Measurements from ENCODE around the gene MIER3.

Gene MIER3

GRCh38 chr5:56961746-56962145, 9.8 kb upstream of the MIER3 start:
- no peak for DNase-seq (ENCODE audit: low read depth in 2 of 2)

- DNase-seq (ENCODE audit: low read depth in 2 of 2), result no peak
These were observed 7.4 kb upstream of the MIER3 start for GRCh38 chr5:56959326-56959725.

GRCh38 chr5:56958595-56958994, 6.7 kb upstream of the MIER3 start:
- no peak for DNase-seq (ENCODE audit: low read depth in 2 of 2)

- no peak for DNase-seq (ENCODE audit: low read depth in 2 of 2)
These were observed 2.3 kb upstream of the MIER3 start for GRCh38 chr5:56954262-56954661.

GRCh38 chr5:56951126-56951945, 587 bp downstream of the MIER3 start:
- no peak for DNase-seq (ENCODE audit: low read depth in 2 of 2)

GRCh38 chr5:56950626-56951125, 1.2 kb downstream of the MIER3 start:
- peak; percentile 34 to 49 for DNase-seq (ENCODE audit: low read depth in 2 of 2)

- DNase-seq (ENCODE audit: low read depth in 2 of 2), result no peak
These were observed 4.9 kb downstream of the MIER3 start for GRCh38 chr5:56947052-56947451.

- no peak for DNase-seq (ENCODE audit: low read depth in 2 of 2)
These were observed 9.9 kb downstream of the MIER3 start for GRCh38 chr5:56941981-56942380.

- DNase-seq (ENCODE audit: low read depth in 2 of 2), result no peak
These were observed 13.1 kb downstream of the MIER3 start for GRCh38 chr5:56938858-56939257.

GRCh38 chr5:56934325-56934724, 17.6 kb downstream of the MIER3 start:
- no peak for DNase-seq (ENCODE audit: low read depth in 2 of 2)

- no peak for DNase-seq (ENCODE audit: low read depth in 2 of 2)
These were observed 29.0 kb downstream of the MIER3 start for GRCh38 chr5:56922922-56923321.

- no peak for DNase-seq (ENCODE audit: low read depth in 2 of 2)
These were observed 31.8 kb downstream of the MIER3 start for GRCh38 chr5:56919942-56920662.

- DNase-seq (ENCODE audit: low read depth in 2 of 2), result no peak
These were observed 33.9 kb downstream of the MIER3 start for GRCh38 chr5:56918054-56918453.

- no peak for DNase-seq (ENCODE audit: low read depth in 2 of 2)
These were observed 34.4 kb downstream of the MIER3 start for GRCh38 chr5:56917534-56917933.

- no peak for DNase-seq (ENCODE audit: low read depth in 2 of 2)
These were observed 37.2 kb downstream of the MIER3 start for GRCh38 chr5:56914678-56915077.

GRCh38 chr5:56913766-56914165, 38.2 kb downstream of the MIER3 start:
- no peak for DNase-seq (ENCODE audit: low read depth in 2 of 2)

GRCh38 chr5:56910210-56910965, 41.5 kb downstream of the MIER3 start:
- DNase-seq (ENCODE audit: low read depth in 2 of 2), result peak in 1 of 2 donors; percentile 11

GRCh38 chr5:56909294-56910209, 42.4 kb downstream of the MIER3 start, which contains the start of gene SETD9:
TSS of gene SETD9 (plus strand) at chr5:56909596. CDS start at chr5:56909646, 50 bp downstream.
- peak; percentile 85 to 94 for DNase-seq (ENCODE audit: low read depth in 2 of 2)

- no peak for DNase-seq (ENCODE audit: low read depth in 2 of 2)
These were observed 43.0 kb downstream of the MIER3 start for GRCh38 chr5:56908942-56909293.

- DNase-seq (ENCODE audit: low read depth in 2 of 2), result peak in 1 of 2 donors; percentile 32
These were observed 50.9 kb downstream of the MIER3 start for GRCh38 chr5:56900858-56901578.
